ENCODE data around the gene ANKRD36C.
"Not testable (repeated sequence)": the region's sequence is repeated elsewhere in the genome, so short reads cannot be mapped to it uniquely, and the experiment has no call there.

- TF ChIP-seq POLR2AphosphoS5 (IDR thresholded peaks at IDR 0.05); CTCF (IDR thresholded peaks at IDR 0.05; ENCODE audit: poor library complexity, severe bottlenecking); EZH2 (IDR thresholded peaks at IDR 0.05; ENCODE audit: borderline replicate concordance, insufficient read depth, low read length, poor library complexity, severe bottlenecking); SMC3 (conservative IDR thresholded peaks at IDR 0.05; ENCODE audit: poor library complexity): not testable (repeated sequence)
Measured at GRCh38 chr2:96033997-96034396, 42.4 kb upstream of the ANKRD36C start.

Measured in neural cell (in vitro differentiated cells).